IMR-90 (cell line): ENCODE measurements around the gene CBX6. TPM values are rescaled to one million over a fixed set of nuclear protein-coding genes. Genes with fewer than 3 reads are reported as not detected.

Source experiments
- ATAC-seq: fragments of 200-7000 bp; cut with Tn5 transposase; 2 replicates; pipeline ENCODE4 v1.9.1; 2020; ENCODE audit warnings: low read depth, mild to moderate bottlenecking, moderate library complexity
- BruUV-seq: library from RNA; stranded (reverse); fragments of 400-500 nt; replicated peaks from 2 replicates; lab custom pipeline; 2021; lab: Mats Ljungman, UMichigan
- CTCF ChIA-PET: fragments of 300-600 bp; formaldehyde crosslinking; extraction: SDS; loops from one replicate; lab custom pipeline; 2021; ENCODE audit warnings: antibody characterized with exemption; lab: Yijun Ruan, JAX
- POLR2A ChIA-PET: fragments of 300-600 bp; sonication (Branson Sonifier 250); formaldehyde crosslinking; loops from one replicate; lab custom pipeline; 2022; ENCODE audit warnings: antibody characterized with exemption; ENCODE audit not compliant: unreplicated experiment; lab: Charles Lee
- DNase-seq: peaks from one replicate; pipeline ENCODE4 v3.0.0; 2013
- H2AFZ ChIP-seq: replicated peaks from 2 replicates; pipeline ENCODE3; 2013; ENCODE audit warnings: low read length, mild to moderate bottlenecking; ENCODE audit not compliant: poor library complexity
- H2AK5ac ChIP-seq: 2 replicates; pipeline ENCODE4 v1.6.1; 2013; ENCODE audit warnings: low read depth, low read length, inconsistent platforms
- H2AK9ac ChIP-seq: replicated peaks from 2 replicates; pipeline ENCODE3; 2013; ENCODE audit warnings: mild to moderate bottlenecking, low read depth, low read length, moderate library complexity; ENCODE audit not compliant: poor library complexity
- H2BK120ac ChIP-seq: 2 replicates; pipeline ENCODE4 v1.6.1; 2013; ENCODE audit warnings: low read depth, low read length, inconsistent platforms
- H2BK15ac ChIP-seq: 3 replicates; pipeline ENCODE4 v1.6.1; 2013; ENCODE audit warnings: low read depth, low read length, inconsistent platforms
- H2BK20ac ChIP-seq: 2 replicates; pipeline ENCODE4 v1.6.1; 2013; ENCODE audit warnings: low read depth, mild to moderate bottlenecking, inconsistent platforms, low read length, moderate library complexity
- H2BK5ac ChIP-seq: 2 replicates; pipeline ENCODE4 v1.6.1; 2013; ENCODE audit warnings: mild to moderate bottlenecking, low read depth, low read length, inconsistent platforms; ENCODE audit not compliant: poor library complexity, severe bottlenecking
- H3K14ac ChIP-seq: replicated peaks from 2 replicates; pipeline ENCODE4 v1.6.1; 2013; ENCODE audit warnings: low read depth, low read length, inconsistent platforms
- H3K18ac ChIP-seq: 2 replicates; pipeline ENCODE4 v1.6.1; 2013; ENCODE audit warnings: low read depth, low read length, control low read depth
- H3K23ac ChIP-seq: 2 replicates; pipeline ENCODE4 v1.6.1; 2013; ENCODE audit warnings: low read depth, low read length, inconsistent platforms
- H3K27ac ChIP-seq: 2 replicates; pipeline ENCODE4 v1.5.1; 2013; ENCODE audit warnings: mild to moderate bottlenecking, control low read depth, low read length; ENCODE audit not compliant: insufficient read depth
- H3K27me3 ChIP-seq: 2 replicates; pipeline ENCODE4 v1.6.1; 2013; ENCODE audit warnings: low read length; ENCODE audit not compliant: control insufficient read depth, insufficient read depth
- H3K36me3 ChIP-seq: 2 replicates; pipeline ENCODE4 v1.6.1; 2013; ENCODE audit warnings: low read length, mixed read lengths; ENCODE audit not compliant: control insufficient read depth, insufficient read depth
- H3K4ac ChIP-seq: 2 replicates; pipeline ENCODE4 v1.6.1; 2013; ENCODE audit warnings: low read depth, low read length, inconsistent platforms
- H3K4me1 ChIP-seq: 2 replicates; pipeline ENCODE4 v1.6.1; 2013; ENCODE audit warnings: low read length, mixed read lengths; ENCODE audit not compliant: control insufficient read depth, insufficient read depth
- H3K4me2 ChIP-seq: 2 replicates; pipeline ENCODE4 v1.6.1; 2013; ENCODE audit warnings: low read depth, mild to moderate bottlenecking, control low read depth, low read length, moderate library complexity
- H3K4me3 ChIP-seq: 2 replicates; pipeline ENCODE4 v1.5.1; 2013; ENCODE audit warnings: low read depth, mild to moderate bottlenecking, control low read depth, low read length, moderate library complexity; ENCODE audit not compliant: insufficient read depth
- H3K56ac ChIP-seq: 2 replicates; pipeline ENCODE4 v1.6.1; 2013; ENCODE audit warnings: low read length, inconsistent platforms; ENCODE audit not compliant: insufficient read depth; ENCODE audit errors: extremely low read depth
- H3K79me1 ChIP-seq, 2 experiments: 2 replicates each; pipeline ENCODE4 v1.6.1; 2013; ENCODE audit warnings: low read length in 2 of 2, inconsistent platforms in 1 of 2, low read depth in 1 of 2
- H3K9ac ChIP-seq: 2 replicates; pipeline ENCODE4 v1.6.1; 2013; ENCODE audit warnings: low read depth, low read length, control low read depth
- H3K9me1 ChIP-seq: 2 replicates; pipeline ENCODE4 v1.6.1; 2013; ENCODE audit warnings: low read length, inconsistent platforms; ENCODE audit not compliant: insufficient read depth
- H3K9me3 ChIP-seq: 2 replicates; pipeline ENCODE4 v1.6.1; 2013; ENCODE audit warnings: low read length; ENCODE audit not compliant: control insufficient read depth, insufficient read depth
- H4K20me1 ChIP-seq: 2 replicates; pipeline ENCODE4 v1.6.1; 2013; ENCODE audit warnings: low read length, inconsistent platforms; ENCODE audit not compliant: insufficient read depth
- H4K5ac ChIP-seq: 2 replicates; pipeline ENCODE4 v1.6.1; 2013; ENCODE audit warnings: mild to moderate bottlenecking, low read depth, low read length, control low read depth
- H4K8ac ChIP-seq, 2 experiments: 2 replicates each; pipeline ENCODE4 v1.6.1; 2013; ENCODE audit warnings: low read depth in 2 of 2, low read length in 2 of 2, control low read depth in 1 of 2, inconsistent platforms in 1 of 2
- H4K91ac ChIP-seq: 2 replicates; pipeline ENCODE4 v1.6.1; 2013; ENCODE audit warnings: low read depth, low read length, inconsistent platforms; ENCODE audit not compliant: insufficient read depth
- SMC3 ChIP-seq: fragments of 150-350 bp; IDR thresholded peaks from 2 replicates; pipeline ENCODE4 v1.6.1; 2016; ENCODE audit warnings: low read depth, mild to moderate bottlenecking, antibody characterized with exemption, low read length, moderate library complexity
- WGBS, 2 experiments: methylation state at CpG; one replicate each; pipeline versions ENCODE4 v1.1.5 to v1.1.7; 2013; ENCODE audit warnings: missing lambda C conversion rate in 2 of 2; ENCODE audit not compliant: insufficient read length in 1 of 2; ENCODE audit errors: extremely low coverage in 2 of 2; 5-methylcytosine and 5-hydroxymethylcytosine counted together
- dilution Hi-C: fragments of 300-500 bp; cut with HindIII; formaldehyde crosslinking; loops from one replicate; pipeline ENCODE4 v1.14.3; 2018; ENCODE audit warnings: low sequenced_read_pairs; ENCODE audit not compliant: unreplicated experiment
- in situ Hi-C: fragments of 300-500 bp; cut with MboI; formaldehyde crosslinking; loops from 3 replicates; pipeline ENCODE4 v1.14.3; 2019; ENCODE audit warnings: low sequenced_read_pairs, inconsistent platforms, mixed read lengths
- intact Hi-C: fragments of 100-400 bp; cut with micrococcal nuclease; formaldehyde crosslinking; loops from 2 replicates; pipeline ENCODE4 v1.10.0; 2022
- polyA plus RNA-seq, 3 experiments: library from polyadenylated mRNA; depleted of rRNA; stranded (reverse); fragments of >200 nt; gene quantifications; 2 replicates each; pipeline ENCODE4 v1.2.3, GENCODE V29; 2012; ENCODE audit warnings: low replicate concordance in 1 of 3
- total RNA-seq: library from RNA; depleted of rRNA; stranded (reverse); fragments of >200 nt; gene quantifications from 2 replicates; pipeline ENCODE4 v1.2.3, GENCODE V29; 2012

CBX6 gene
- total and polyA plus RNA-seq, 2 of the 4 experiments (the other 2 are of a cell fraction) = 15.2 to 19.0 TPM

DNA sequence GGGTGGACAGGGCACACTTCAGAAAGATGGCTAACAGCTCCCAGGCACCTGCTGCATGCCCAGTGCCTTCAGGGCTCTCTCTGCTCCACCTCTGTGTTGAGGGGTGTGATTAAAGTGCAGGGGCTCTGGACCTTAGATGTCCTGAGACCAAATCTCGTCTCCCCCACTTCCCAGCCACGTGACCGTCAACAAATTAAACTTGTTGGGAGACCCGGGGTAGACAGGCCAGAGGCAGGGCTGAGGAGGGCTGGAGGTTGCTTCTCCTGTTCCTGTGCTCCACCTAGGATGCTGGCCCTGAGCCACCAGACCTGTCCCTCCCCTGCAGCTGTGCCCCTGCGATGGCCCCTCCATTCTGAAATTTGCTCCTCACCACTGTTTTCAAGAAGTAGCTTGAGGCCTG, 45.2 kb downstream of the CBX6 start:
- no peak overlapping the region for H2AK5ac ChIP-seq
- no peak overlapping the region for H3K4ac ChIP-seq
- intact Hi-C loops (no loop called here), in situ Hi-C loops (no loop called here), dilution Hi-C loops (no loop called here)
- POLR2A ChIA-PET = no interaction called here
- TF ChIP-seq SMC3 = no peak
- H3K14ac ChIP-seq = no peak overlapping the region
- no peak overlapping the region for H2BK5ac ChIP-seq
- no peaks in the 10 kb centered on the region for H3K9me1 ChIP-seq
- ATAC-seq (no peak), DNase-seq (no peak)
- H3K56ac ChIP-seq = no peak overlapping the region
- no peak overlapping the region for H3K9ac ChIP-seq
- no peaks in the 10 kb centered on the region; the same call in 1 of the 2 replicates for H4K20me1 ChIP-seq
- H3K18ac ChIP-seq = no peak overlapping the region
- no peak overlapping the region for H3K4me3 ChIP-seq
- no peak overlapping the region for H2AFZ ChIP-seq
- no TSS peak for BruUV-seq
- H3K23ac ChIP-seq = no peak overlapping the region
- H3K27ac ChIP-seq = no peak overlapping the region
- 89% methylated on average over 1 of the region's 5 CpGs; no CpG with 5 or more reads in 1 of the 2 experiments for WGBS, 2 experiments
- no peak overlapping the region for H2AK9ac ChIP-seq
- no peaks in the 10 kb centered on the region for H3K36me3 ChIP-seq
- no peaks in the 10 kb centered on the region for H3K27me3 ChIP-seq
- H3K4me1 ChIP-seq = no peaks in the 10 kb centered on the region
- no peak overlapping the region for H4K8ac ChIP-seq
- H2BK20ac ChIP-seq = no peak overlapping the region
- H3K4me2 ChIP-seq = no peak overlapping the region
- no peak overlapping the region for H2BK120ac ChIP-seq
- CTCF ChIA-PET = no interaction called here
- H3K9me3 ChIP-seq = no peaks in the 10 kb centered on the region
- H3K79me1 ChIP-seq = no peaks in the 10 kb centered on the region
- H4K5ac ChIP-seq = no peak overlapping the region
- no peak overlapping the region for H2BK15ac ChIP-seq
- no peak overlapping the region for H4K91ac ChIP-seq
